GM21526 (cell line): Measurements from ENCODE around the gene DHFR2.
"Not testable (repeated sequence)": the region's sequence is repeated elsewhere in the genome, so short reads cannot be mapped to it uniquely, and the experiment has no call there.

Experiments
- ATAC-seq: cut with Tn5 transposase; IDR thresholded peaks from one replicate; pipeline ENCODE4 v1.9.1; 2021; ENCODE audit warnings: moderate library complexity; ENCODE audit not compliant: unreplicated experiment, low FRiP score

DHFR2 gene

DNA sequence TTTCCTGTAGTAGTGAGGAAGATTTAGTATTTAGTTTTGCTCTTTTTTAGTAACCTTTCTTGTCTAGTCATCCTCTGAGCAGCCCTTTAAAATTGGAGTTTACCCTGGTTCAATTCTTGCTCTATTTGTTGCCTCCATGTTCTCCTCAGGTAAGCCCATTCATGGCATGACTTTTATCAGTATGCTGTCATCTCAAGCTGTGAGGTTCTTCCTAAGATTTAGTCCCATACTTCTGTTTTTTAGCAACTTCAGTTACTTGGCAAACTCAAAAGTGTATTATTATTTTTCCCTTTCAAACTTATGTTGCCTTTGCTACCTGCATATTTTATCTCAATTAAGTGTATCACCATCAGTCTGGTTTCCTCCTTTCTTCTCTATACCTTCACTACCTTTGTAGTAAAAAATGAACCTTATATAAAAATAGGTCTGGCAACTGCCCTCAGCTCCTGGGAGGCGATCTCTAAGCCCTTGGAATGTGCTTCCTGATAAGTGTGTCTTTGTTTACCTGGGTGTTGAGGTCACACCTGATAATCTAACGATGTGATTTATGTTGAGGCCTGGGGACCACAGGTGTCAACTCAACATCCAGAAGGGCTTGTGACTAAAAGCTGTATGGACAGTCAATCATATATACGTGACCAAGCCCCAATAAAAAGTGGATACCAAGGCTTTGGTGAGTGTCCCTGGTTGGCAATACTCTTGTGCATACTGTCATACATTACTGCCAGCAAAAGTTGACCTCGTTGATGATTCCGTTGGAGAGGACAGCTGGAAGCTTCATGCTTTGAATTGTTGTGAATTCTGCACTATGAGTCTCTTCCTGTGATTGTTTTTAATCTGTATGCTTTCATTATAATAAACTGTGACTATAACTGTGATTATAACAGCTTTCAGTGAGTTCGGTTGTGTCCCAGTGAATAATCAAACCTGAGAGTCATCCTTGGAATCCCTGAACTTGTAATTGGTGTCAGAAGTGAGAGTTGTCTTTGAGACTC, 4.1 kb upstream of the DHFR2 start:
- ATAC-seq = no peak

DNA sequence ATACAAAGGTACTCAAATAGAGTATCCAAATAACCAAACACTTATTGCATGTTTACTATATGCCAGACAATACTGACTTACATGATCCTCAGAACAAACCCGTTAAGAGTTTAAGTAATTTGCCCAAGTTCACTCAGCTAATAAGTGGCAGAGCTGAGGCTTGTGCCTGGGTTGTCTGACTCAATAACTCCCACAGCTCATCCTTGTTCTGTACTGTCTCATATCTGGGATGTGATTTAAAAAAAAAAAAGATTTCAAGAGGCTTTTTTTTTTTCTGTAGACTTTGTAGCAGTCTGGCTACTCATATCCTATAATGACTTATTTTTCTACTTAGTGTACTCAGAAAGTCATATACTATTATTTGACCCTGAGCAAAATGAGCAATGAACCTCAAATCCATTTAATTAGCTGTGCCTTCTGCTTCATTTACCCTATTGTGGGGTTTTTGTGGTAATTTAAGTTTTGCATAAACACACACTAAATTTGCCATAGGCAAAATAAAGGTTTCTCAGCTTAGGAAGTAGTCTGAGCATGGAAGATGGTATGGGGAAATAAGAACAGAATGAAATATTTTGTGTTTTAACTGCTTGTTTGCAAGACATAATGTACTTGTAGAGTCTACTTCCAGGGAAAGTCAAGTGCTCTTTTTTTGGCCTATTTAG, 3.2 kb upstream of the DHFR2 start:
- no peak for ATAC-seq

DNA sequence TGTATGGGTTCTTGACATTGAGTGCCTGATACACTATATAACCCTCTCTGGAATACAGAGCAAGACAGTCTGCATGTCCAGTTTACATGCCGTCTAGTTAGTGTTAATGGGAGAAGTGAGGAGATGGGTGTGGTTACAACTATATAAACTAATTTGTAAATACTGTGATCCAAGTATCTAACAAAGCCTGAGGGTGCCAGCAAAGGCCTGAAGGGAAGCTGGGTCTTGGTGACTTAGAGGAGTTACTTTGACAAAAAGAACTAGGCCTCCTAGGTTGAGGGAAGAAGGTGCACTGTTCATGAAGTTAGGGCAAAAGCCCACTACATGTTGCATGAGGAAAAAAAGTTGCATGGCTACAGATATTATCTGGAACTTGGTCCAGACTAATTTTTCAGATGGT, 2.4 kb upstream of the DHFR2 start:
- no peak for ATAC-seq

DNA sequence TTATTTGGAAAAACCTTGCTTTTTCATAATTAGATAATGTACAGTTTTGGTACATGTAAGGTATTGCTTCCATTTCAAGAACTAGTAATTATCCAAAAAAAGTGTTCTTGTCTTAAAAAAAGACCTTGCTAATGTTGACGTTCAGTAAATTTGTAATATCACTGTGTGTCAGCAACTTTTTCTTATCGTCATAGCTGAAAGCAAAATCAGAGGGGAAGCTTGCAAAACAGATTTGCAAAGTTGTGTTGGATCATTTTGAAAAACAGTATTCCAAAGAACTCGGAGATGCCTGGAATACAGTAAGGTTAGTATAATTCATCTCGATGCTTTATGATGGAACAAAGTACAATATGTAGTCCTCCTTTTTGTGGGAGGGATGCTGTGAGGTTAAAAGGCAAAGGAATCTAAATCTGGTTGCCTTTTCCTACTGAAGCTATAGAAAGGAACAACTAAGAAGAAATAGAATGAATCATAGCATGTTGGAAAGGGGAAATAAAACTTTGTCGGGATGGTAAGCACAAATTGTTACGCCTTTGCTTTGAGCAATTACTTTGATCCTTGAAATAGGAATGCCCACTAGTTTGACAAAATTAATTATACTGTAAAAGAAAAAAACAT, 1.6 kb upstream of the DHFR2 start:
- ATAC-seq = no peak

DNA sequence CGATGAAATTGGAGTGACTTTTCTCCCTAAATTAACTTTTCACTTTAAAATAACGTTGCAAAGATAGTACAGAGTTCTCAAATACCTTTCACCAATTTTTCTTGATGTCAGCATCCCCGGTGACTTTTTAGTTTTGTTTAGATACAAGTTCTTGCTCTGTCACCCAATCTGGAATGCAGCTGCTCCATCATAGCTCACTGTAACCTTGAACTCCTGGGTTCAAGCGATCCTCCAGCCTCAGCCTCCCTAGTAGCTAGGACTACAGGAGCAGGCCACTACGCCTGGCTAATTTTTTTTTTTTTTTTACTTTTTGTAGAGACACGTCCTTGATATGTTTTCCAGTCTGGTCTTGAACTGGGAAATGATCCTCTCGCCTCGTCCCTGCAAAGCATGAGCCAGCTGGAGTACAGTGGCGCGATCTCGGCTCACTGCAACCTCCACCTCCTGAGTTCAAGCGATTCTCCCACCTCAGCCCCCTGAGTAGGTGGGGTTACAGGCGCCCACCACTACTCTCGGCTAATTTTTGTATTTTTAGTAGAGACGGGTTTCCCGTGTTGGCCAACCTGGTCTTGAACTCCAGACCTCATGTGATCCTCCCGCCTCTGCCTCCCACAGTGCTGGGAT, 892 bp upstream of the DHFR2 start:
- ATAC-seq = no peak

DNA sequence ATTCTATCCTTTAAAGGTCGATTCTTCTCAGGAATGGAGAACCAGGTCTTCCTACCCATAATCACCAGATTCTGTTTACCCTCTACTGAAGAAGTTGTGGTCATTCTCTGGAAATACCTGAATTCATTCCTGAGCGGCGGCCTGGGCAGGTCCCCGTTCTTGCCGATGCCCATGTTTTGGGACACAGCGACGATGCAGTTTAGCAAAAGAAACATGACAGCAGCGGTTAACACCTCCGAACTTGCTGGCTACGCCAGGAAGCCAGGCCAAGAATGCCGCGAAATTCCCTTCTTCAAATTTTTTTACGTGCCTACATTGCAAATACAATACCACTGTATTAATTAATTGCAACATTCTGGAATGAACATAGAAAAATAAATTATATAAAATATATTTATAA, 1.4 kb downstream of the DHFR2 start:
- ATAC-seq = no peak

DNA sequence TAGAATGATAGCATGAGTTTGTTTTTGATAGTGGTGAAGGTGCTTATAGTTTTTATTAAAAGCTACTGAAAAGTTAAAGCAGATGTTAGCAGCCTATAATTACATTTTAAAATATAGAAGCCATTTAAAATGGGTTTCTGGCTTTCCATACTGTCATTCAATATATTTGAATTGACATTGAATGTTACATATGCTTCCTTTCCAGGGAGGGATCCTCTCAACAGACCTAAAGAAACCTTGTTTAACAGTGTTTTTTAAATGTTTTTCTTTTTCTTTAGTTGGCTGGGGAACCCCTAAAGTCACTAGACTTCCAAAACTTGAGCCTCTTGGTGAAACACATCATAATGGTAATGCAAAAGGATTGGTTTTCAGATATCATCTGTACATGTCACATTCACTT, 12.2 kb downstream of the DHFR2 start:
- ATAC-seq = no peak

DNA sequence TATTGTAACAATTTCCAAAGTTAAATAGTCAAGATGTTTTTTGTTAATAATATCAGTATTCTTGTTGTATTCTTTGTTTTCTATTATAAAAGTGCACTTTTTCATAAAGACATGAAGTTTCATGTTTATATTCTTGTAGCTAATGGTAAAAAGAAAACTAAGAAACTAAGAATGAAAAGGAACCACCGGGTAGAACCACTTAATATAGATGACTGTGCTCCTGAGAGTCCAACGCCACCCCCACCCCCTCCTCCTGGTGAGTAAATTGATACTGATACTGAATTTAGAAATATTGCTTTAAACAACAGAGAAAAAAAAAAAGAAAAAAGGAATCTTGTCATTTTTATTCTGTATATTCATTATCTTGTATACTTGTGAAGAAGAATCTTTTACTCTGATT, 13.4 kb downstream of the DHFR2 start:
- ATAC-seq = no peak

DNA sequence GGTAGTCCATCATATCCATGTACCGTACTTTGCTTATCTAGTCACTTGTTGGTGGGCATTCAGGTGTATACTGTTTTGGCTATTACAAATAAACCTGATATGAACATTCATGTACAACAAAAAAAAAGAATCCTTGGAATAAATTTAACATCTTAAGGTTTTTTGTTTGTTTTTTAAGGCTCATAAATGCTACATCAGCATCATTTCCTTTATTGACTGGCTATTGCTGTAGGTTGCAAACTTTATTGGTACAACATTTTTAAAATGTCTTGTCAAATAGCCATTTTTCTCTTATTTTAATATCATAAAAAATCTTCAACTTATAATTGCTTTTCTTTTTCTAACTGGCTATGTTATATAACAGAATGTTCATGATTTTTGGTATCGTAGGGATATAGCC, 16.2 kb downstream of the DHFR2 start:
- ATAC-seq = no peak

DNA sequence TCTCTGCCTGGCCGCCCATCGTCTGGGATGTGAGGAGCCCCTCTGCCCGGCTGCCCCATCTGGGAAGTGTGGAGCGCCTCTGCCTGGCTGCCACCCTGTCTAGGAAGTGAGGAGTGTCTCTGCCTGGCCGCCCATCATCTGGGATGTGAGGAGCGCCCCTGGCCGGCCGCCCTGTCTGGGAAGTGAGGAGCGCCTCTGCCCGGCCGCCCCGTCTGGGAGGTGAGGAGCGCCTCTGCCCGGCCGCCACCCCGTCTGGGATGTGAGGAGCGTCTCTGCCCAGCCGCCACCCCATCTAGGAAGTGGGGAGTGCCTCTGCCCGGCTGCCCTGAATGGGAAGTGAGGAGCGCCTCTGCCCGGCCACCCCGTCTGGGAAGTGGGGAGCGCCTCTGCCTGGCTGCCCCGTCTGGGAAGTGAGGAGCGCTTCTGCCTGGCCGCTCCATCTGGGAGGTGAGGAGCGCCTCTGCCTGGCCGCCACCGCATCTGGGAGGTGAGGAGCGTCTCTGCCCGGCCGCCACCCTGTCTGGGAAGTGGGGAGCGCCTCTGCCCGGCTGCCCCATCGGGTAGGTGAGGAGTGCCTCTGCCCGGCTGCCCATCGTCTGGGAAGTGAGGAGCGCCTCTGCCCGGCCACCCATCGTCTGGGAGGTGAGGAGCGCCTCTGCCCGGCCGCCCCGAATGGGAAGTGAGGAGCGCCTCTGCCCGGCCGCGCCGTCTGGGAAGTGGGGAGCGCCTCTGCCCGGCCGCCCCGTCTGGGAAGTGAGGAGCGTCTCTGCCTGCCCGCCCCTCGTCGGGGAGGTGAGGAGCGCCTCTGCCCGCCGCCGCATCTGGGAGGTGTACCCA, 18.4 kb downstream of the DHFR2 start:
- ATAC-seq = not testable (repeated sequence)

DNA sequence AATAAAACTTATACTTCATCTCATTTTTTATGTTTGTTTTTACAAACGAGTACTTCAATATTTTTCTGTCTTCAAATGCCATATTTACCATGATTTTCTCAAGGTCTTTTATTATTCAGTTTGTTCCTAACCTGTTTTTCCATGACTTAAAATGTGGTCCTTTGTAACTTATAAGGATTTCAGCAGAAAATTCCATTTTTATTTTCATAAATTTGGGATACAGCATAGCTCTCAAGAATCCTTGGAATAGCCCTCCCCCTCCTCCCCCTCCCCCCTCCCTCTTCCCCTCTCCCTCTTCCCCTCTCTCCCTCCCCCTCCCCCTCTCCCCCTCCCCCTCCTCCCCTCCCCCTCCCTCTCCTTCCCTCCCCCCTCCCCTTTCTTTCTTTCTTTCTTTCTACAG, 19.4 kb downstream of the DHFR2 start:
- ATAC-seq = no peak

DNA sequence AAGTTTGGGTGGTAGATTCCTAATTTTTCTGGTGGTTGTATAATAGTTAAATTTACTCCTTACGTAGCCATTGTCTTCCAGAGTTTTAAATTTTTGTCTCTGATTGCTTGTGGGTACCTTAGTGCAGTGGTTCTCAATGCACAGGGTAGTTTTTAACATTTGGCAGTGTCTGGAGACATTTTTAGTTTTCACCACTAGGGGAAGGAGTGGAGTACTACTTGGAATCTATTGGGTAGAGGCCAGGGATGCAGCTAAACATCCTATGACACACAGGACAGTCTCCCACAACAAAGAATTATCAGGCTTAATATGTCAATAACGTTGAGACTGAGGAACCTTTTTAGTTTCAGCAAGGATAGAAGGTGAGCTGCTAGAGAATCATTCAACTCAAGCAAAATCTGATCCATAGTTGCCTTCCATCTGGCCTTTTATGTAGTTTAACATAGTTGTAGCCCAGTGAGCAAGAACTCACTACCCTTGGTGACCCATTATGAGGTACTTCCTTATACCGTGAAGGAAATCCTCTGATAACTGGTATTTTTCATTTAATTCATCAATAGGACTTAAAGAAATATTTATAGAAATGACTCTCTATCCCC, 25.7 kb downstream of the DHFR2 start:
- ATAC-seq = no peak

DNA sequence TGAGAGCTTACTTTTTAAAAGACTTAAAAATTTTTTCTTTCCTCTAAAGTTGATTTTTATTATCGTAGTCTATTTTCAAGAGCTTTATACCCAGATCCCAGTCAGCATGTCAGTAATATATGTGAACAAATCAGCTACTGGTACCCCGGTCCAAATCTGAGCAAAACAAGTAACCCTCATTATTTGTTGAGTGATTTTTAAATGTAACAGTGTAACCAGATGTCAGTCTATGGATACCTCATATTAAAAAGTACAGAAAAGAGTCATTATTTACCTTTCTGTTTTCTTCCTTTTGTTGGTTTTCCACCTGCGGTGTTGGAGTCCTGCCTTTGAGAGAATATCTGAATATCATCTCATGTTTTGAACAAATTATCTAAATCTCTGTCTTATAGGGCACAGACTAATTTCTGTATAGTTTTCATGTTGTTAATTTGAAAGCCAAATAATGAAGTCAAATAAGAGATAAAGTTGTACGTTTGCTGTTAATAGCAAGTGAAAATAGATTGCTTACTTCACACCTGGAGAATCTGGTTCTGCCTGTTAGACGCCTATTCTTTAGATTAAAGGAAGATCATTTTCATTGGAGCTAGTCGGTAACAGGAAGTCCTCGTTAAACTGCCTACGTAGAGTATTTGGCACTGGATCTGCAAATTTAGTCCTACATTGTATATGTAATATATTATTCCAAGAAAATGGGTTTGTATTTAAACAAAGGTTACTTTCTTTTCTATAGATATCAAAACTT, 34.5 kb downstream of the DHFR2 start, which contains the start of gene STX19:
STX19 (minus strand) TSS at position 505 of the 745 bp plus-strand sequence. CDS start 13,328 bp downstream, outside the sequence.
- ATAC-seq = no peak

DNA sequence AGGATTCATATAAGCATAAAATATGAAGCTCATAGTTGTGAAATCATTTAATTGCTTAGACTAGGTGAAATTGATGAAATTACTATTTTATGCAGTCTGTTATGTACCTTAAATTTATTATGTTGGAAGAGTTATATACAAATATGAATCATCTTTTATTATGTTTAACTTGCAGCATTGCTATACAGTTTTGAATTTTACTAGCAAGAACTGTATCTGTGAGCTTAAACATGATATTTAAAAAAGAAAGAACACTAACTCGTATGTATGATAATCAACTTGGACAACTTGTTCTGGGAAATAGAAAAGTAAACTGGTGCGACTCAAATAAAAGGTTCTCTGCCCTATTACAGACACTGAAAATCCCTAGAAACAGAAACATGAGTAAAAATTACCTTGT, 36.1 kb downstream of the DHFR2 start:
- no peak for ATAC-seq

DNA sequence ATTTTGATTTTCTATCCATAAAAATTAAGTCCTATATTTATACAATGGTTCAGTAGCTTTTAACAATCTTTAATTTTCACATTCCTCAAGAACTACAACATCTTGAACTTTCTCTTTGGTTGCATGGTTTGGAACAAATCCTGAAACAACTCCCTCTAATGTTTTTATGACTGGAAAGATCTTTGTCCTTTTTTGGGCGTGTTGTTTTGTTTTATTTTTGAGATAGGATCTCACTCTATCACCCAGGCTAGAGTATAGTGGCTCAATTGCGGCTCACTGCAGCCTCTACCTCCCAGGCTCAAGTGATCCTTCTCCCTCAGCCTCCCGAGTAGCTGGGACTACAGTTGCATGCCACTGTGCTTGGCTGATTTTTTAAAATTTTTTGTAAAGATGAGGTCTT, 38.3 kb downstream of the DHFR2 start:
- no peak for ATAC-seq

DNA sequence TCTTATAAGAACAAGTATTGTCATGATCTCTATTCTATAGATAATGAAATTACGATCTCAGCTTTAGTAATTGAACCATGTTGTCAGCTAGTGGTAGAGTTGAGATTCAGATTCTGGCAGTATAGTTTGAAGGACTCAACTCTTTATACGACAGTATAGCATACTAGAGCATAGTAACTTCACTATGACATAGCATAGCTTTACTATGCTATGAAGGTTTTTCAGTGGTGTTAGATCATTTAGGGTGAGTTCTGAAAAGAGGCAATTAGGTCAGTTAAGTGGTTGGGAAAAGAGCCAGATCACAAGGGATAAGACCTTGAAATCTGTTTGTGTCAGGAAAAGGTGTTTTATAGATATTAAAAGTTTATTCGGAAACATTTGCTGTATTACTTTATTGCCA, 42.4 kb downstream of the DHFR2 start:
- ATAC-seq = no peak

DNA sequence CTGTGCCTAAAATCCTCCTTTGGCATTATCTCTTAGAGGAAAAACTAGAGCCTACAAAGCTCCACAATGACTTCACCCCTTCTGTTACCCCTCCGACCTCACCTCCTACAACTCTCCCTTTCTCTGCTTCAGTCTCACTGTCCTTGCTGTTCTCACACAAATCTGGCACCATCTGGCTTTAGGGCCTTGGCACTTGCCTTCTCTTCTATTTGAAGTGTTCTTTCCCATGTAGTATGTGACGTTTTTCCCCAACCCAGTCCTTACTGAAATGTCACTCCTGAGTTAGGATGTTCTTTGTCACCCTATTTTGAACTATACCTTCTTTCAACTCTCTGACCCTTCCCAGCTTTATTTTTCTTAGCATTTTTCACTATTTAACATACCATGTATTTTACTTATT, 43.1 kb downstream of the DHFR2 start:
- no peak for ATAC-seq

DNA sequence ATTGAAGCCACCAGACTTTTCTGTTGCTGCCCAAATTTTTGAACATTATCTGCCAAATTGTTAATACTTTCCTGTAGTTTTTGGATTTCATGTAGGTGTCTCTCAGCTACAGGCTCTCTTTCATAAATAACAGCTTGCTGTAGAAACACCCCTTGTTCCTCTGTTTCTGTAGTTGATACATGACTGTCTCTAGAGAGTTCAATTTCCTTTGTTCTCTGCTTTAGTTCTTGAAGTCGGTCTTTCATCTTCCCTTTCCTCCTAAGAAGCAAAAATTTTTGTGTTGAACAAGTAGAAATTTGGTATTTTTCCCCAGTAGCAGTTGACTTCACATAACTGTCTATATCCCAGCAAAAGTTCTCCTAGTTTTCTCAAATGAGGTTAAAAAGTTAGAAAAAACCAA, 47.7 kb downstream of the DHFR2 start:
- no peak for ATAC-seq

DNA sequence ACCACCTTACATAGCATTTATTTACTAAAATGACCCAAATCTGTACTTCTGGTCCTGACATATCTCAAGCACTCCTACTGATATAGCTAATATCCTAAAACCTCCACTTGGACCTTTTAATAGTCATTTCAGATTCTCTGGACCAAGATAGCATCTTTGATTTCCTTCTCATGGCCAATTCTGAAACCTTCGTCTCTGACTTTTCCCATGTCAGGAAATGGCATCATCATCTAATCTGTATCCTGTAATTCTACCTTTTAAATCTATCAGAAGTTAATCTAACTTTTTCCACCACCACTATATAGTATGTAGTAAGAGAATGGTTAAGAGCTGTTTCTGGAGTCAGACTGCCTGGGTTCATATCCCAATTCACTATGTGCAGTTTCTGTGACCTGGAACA, 50.5 kb downstream of the DHFR2 start:
- no peak for ATAC-seq
